BJ (cell line): ENCODE results near the gene USHBP1. TPM values are rescaled to one million over a fixed set of nuclear protein-coding genes. Genes with fewer than 3 reads are reported as not detected.
"Not testable (repeated sequence)": the region's sequence is repeated elsewhere in the genome, so short reads cannot be mapped to it uniquely, and the experiment has no call there.

Source experiments
- CTCF ChIA-PET: fragments of 350-600 bp; formaldehyde crosslinking; extraction: SDS; loops from one replicate; lab custom pipeline; 2021; ENCODE audit warnings: antibody characterized with exemption, inconsistent platforms; lab: Yijun Ruan, JAX
- POLR2A ChIA-PET: fragments of 300-600 bp; sonication (Branson Sonifier 250); formaldehyde crosslinking; extraction: SDS; loops from one replicate; lab custom pipeline; 2021; ENCODE audit warnings: antibody characterized with exemption; lab: Charles Lee
- DNase-seq: peaks from one replicate; pipeline ENCODE4 v3.0.0-alpha.2; 2011; ENCODE audit warnings: low read depth
- H3K27me3 ChIP-seq: 2 replicates; pipeline ENCODE4 v1.6.0; 2011; ENCODE audit warnings: low read length; ENCODE audit not compliant: control insufficient read depth, insufficient read depth
- H3K36me3 ChIP-seq: 2 replicates; pipeline ENCODE4 v1.5.1; 2011; ENCODE audit warnings: low read length; ENCODE audit not compliant: control insufficient read depth, insufficient read depth
- H3K4me3 ChIP-seq: 2 replicates; pipeline ENCODE4 v1.5.1; 2011; ENCODE audit warnings: low read depth, mild to moderate bottlenecking, control low read depth, low read length
- polyA plus RNA-seq: library from polyadenylated mRNA; depleted of rRNA; stranded (reverse); fragments of >200 nt; gene quantifications from 2 replicates; pipeline ENCODE4 v1.2.3, GENCODE V29; 2011
- TF ChIP-seq, protein P1 (sequence below): IDR thresholded peaks from 2 replicates; pipeline ENCODE4 v1.5.1; 2011; ENCODE audit warnings: low read depth, mild to moderate bottlenecking, control low read depth, inconsistent platforms, low read length, moderate library complexity; ENCODE audit not compliant: insufficient read depth

Gene USHBP1
- polyA plus RNA-seq, 1 experiment, result not detected

DNA sequence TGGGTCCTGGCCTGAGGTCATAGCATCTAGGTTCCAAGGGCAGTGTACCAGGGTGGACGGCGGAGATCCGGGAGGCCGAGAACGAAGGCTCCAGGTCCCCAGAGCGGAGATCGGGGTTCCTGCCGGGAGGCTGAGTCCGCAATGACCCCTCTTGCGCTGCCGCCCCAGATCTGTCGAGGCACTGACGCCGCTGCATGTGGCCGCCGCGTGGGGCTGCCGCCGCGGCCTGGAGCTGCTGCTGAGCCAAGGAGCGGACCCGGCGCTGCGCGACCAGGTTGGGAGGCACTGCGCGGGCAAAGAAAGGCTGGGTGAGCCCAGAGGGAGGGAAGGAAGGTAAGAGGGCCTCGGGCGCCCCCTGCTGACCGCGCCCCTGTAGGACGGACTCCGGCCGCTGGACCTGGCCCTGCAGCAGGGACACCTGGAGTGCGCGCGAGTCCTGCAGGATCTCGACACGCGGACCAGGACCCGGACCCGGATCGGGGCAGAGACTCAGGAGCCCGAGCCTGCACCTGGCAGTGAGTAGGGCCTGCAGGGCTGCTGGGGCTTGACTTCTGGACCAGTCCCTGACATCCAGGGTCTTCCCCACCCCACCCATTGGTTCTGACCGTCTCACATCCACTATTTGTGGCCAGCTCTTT lies 18.1 kb upstream of the USHBP1 start:
- TF ChIP-seq, protein P1, sequence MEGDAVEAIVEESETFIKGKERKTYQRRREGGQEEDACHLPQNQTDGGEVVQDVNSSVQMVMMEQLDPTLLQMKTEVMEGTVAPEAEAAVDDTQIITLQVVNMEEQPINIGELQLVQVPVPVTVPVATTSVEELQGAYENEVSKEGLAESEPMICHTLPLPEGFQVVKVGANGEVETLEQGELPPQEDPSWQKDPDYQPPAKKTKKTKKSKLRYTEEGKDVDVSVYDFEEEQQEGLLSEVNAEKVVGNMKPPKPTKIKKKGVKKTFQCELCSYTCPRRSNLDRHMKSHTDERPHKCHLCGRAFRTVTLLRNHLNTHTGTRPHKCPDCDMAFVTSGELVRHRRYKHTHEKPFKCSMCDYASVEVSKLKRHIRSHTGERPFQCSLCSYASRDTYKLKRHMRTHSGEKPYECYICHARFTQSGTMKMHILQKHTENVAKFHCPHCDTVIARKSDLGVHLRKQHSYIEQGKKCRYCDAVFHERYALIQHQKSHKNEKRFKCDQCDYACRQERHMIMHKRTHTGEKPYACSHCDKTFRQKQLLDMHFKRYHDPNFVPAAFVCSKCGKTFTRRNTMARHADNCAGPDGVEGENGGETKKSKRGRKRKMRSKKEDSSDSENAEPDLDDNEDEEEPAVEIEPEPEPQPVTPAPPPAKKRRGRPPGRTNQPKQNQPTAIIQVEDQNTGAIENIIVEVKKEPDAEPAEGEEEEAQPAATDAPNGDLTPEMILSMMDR, result peak; percentile 95
- Histone ChIP-seq H3K36me3 (no peaks in the 10 kb centered on the region), H3K4me3 (peak overlapping the region; percentile 28), H3K27me3 (no peaks in the 10 kb centered on the region)
- DNase-seq, result no peak
- POLR2A ChIA-PET, result no interaction called here
- CTCF ChIA-PET, result interaction anchor here (0.6 to 4.2 kb wide), 20 partner anchors 9 to 219 kb away, joined by 3 to 25 read pairs (median 5); partner anchors contain the start of genes BABAM1, HAUS8, OCEL1 and USE1

DNA sequence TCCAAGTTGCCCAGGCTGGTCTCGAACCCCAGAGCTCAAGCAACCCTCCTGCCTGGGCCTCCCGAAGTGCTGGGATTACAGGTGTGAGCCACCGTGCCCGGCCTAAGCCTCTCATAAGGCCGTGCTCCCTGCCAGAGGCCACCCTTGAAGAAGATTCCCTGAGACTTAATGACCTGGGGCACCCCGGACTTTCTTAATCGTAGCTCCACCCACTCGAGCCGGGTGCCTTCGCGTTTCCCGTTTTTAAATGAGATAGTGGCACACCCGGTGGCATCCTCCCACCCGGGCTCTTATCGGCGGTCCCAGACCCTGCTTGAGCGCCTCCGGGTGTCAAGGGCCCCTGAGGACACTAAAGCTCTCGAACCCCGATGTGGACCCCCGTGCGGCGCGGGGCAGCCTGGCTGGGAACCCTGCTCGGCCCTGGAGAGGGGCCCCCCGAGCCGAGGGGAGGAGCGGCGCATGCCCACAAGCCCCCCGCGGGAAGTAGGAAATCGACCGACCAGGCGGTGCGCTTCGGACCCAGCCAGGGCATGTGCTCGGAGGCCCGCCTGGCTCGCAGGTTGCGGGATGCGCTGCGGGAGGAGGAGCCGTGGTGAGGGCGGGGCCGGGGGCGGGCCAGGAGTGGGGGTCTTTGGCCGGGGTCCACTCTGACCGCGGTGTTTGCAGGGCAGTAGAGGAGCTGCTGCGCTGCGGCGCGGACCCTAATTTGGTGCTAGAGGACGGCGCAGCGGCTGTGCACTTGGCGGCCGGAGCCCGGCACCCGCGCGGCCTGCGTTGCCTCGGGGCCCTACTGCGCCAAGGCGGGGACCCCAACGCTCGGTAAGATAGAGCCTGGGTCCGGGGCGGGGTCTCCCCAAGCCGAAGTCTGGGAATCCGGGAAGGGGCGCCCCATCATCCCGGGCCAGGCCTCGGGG lies 17.1 kb upstream of the USHBP1 start, which contains the start of gene ANKLE1:
ANKLE1 (plus strand) TSS at position 511 of the 914 bp plus-strand sequence; CDS start at position 531, 20 bp downstream.
- Histone ChIP-seq H3K4me3 (peak within 1 kb of the TSS; percentile 34), H3K36me3 (peaks cover 5% of the 10 kb centered on the region), H3K27me3 (no peaks in the 10 kb centered on the region)
- CTCF ChIA-PET, result interaction anchor here (0.6 to 4.2 kb wide), 16 partner anchors 10 to 218 kb away, joined by 3 to 25 read pairs (median 5); partner anchors contain the start of genes BABAM1, HAUS8, OCEL1 and USE1
- no peak for DNase-seq
- TF ChIP-seq, protein P1, result no peak
- POLR2A ChIA-PET, result no interaction called here

- H3K27me3 ChIP-seq, result no peaks in the 10 kb centered on the region
- ChIA-PET CTCF (interaction anchor here (0.6 to 1.3 kb wide), 2 partner anchors 24 to 551 kb away, joined by 3 read pairs; partner anchors contain the start of gene ABHD8), POLR2A (no interaction called here)
- H3K4me3 ChIP-seq, result no peak overlapping the region
- no peak for DNase-seq
- TF ChIP-seq, protein P1, result no peak
- peaks cover 11% of the 10 kb centered on the region for H3K36me3 ChIP-seq
Observed at GRCh38 chr19:17279436-17279835, 14.9 kb upstream of the USHBP1 start.

GRCh38 chr19:17275441-17276175 lies 11.1 kb upstream of the USHBP1 start:
- POLR2A ChIA-PET, result no interaction called here
- Histone ChIP-seq H3K4me3 (no peak overlapping the region), H3K27me3 (no peaks in the 10 kb centered on the region), H3K36me3 (peaks cover 23% of the 10 kb centered on the region)
- TF ChIP-seq, protein P1, result no peak
- CTCF ChIA-PET, result interaction anchor here (0.6 kb wide), 1 partner anchor 178 kb away, joined by 3 read pairs; no protein-coding TSS in a partner anchor
- no peak for DNase-seq

DNA sequence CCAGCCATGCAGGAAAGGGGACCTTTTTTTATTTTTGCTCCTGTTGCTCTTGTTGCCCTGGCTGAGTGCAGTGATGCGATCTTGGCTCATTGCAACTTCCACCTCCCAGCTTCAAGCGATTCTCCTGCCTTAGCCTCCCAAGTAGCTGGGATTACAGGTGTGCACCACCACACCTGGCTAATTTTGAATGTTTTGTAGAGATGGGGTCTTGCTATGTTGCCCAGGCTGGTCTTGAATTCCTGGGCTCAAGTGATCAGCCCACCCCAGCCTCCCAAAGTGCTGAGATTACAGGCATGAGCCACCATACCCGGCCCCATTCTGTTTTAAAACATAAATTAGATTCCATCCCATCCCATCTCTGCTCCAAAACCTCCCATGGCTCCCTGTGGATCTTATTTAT lies 10.3 kb upstream of the USHBP1 start:
- CTCF ChIA-PET, result interaction anchor here (1.8 kb wide), 1 partner anchor 9 kb away, joined by 8 read pairs; no protein-coding TSS in a partner anchor
- H3K27me3 ChIP-seq, DNase-seq, H3K4me3 ChIP-seq, POLR2A ChIA-PET: not testable (repeated sequence)
- peaks cover 23% of the 10 kb centered on the region for H3K36me3 ChIP-seq
